Progenitor cell of endocrine pancreas (in vitro differentiated cells): ENCODE results near the gene OTUD7B. TPM values are rescaled to one million over a fixed set of nuclear protein-coding genes. Genes with fewer than 3 reads are reported as not detected.

Experiments used
- DNase-seq: peaks from one replicate; pipeline ENCODE4 v3.0.0; 2021; ENCODE audit warnings: low spot score; ENCODE audit not compliant: unreplicated experiment
- H3K27ac Mint-ChIP-seq: 2 replicates; pipeline ENCODE4 v1.8.0; 2021; ENCODE audit warnings: mild to moderate bottlenecking, moderate library complexity, mixed read lengths
- H3K27me3 Mint-ChIP-seq: 2 replicates; pipeline ENCODE4 v1.8.0; 2021; ENCODE audit warnings: mixed read lengths
- H3K36me3 Mint-ChIP-seq: 2 replicates; pipeline ENCODE4 v1.8.0; 2022; ENCODE audit warnings: mixed read lengths; ENCODE audit not compliant: insufficient read depth
- H3K4me1 Mint-ChIP-seq: 2 replicates; pipeline ENCODE4 v1.8.0; 2021; ENCODE audit warnings: low read depth, mixed read lengths
- H3K4me3 Mint-ChIP-seq: 2 replicates; pipeline ENCODE4 v1.8.0; 2021; ENCODE audit warnings: low read depth, mild to moderate bottlenecking, moderate library complexity, mixed read lengths
- H3K9me3 Mint-ChIP-seq: 2 replicates; pipeline ENCODE4 v1.8.0; 2021; ENCODE audit warnings: low read depth, mixed read lengths
- CTCF ChIP-seq: fragments of 200-600 bp; sonication (generic); IDR thresholded peaks from one replicate; pipeline ENCODE4 v1.5.0; 2021; ENCODE audit warnings: antibody characterized with exemption, mild to moderate bottlenecking; ENCODE audit not compliant: unreplicated experiment
- total RNA-seq: library from RNA; stranded (reverse); gene quantifications from 2 replicates; pipeline ENCODE4 v1.2.1, GENCODE V29; 2021

The OTUD7B gene
- total RNA-seq, 1 donor from 2014 or later, result 29.1 TPM

- Mint-ChIP-seq H3K4me1 (peaks cover 13% of the 10 kb centered on the region), H3K27me3 (peaks cover 2% of the 10 kb centered on the region), H3K9me3 (no peaks in the 10 kb centered on the region), H3K36me3 (peaks cover 26% of the 10 kb centered on the region), H3K4me3 (peak overlapping the region; percentile 91), H3K27ac (no peak overlapping the region)
- DNase-seq, result no peak
- TF ChIP-seq CTCF, result no peak
These were observed 84.8 kb downstream of the OTUD7B start for GRCh38 chr1:149925751-149926150.

GRCh38 chr1:149925345-149925744 is 85.2 kb downstream of the OTUD7B start:
- no peak for DNase-seq
- Mint-ChIP-seq H3K27me3 (no peaks in the 10 kb centered on the region), H3K27ac (no peak overlapping the region), H3K4me1 (peaks cover 13% of the 10 kb centered on the region), H3K4me3 (peak overlapping the region; percentile 91), H3K9me3 (no peaks in the 10 kb centered on the region), H3K36me3 (peaks cover 26% of the 10 kb centered on the region)
- TF ChIP-seq CTCF, result no peak

DNA sequence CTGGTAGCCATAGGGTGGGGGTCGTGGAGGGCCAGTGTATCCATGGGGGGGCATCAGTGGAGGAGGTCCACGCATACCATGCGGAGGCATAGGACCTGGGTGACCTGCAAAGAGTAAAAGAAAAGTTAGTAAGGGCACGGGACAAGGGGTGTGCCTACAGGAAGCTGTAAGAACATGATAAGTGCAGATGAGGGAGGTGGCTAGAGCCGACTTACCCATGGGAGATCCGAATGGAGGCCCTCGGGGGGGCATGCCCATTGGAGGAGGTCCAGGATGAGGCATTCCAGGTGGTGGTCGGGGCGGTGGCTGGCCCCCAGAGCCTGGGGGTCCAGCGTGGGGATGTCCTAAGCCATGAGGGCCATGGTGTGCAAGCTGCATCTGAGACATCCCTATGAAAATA is 86.9 kb downstream of the OTUD7B start:
- peaks cover 26% of the 10 kb centered on the region for H3K36me3 Mint-ChIP-seq
- no peak overlapping the region for H3K27ac Mint-ChIP-seq
- H3K9me3 Mint-ChIP-seq, result no peaks in the 10 kb centered on the region
- no peak for DNase-seq
- peaks cover under 1% of the 10 kb centered on the region for H3K27me3 Mint-ChIP-seq
- H3K4me1 Mint-ChIP-seq, result peaks cover 11% of the 10 kb centered on the region
- H3K4me3 Mint-ChIP-seq, result no peak overlapping the region
- TF ChIP-seq CTCF, result no peak

- Mint-ChIP-seq H3K4me1 (peaks cover 17% of the 10 kb centered on the region), H3K27me3 (peaks cover 9% of the 10 kb centered on the region), H3K9me3 (no peaks in the 10 kb centered on the region), H3K36me3 (peaks cover 3% of the 10 kb centered on the region), H3K4me3 (peak within 1 kb of the TSS; percentile 82), H3K27ac (peak within 1 kb of the TSS; percentile 62)
- DNase-seq, result peak; percentile 30
- TF ChIP-seq CTCF, result no peak
These were observed 92.9 kb downstream of the OTUD7B start, which contains the start of gene SV2A for GRCh38 chr1:149917571-149918144. Gene SV2A (minus strand): TSS chr1:149917844. CDS start chr1:149913840, 4,004 bp downstream.

- DNase-seq, result no peak
- peaks cover under 1% of the 10 kb centered on the region for H3K36me3 Mint-ChIP-seq
- H3K27ac Mint-ChIP-seq, result no peak overlapping the region
- H3K4me3 Mint-ChIP-seq, result peak overlapping the region; percentile 82
- H3K9me3 Mint-ChIP-seq, result no peaks in the 10 kb centered on the region
- TF ChIP-seq CTCF, result no peak
- H3K27me3 Mint-ChIP-seq, result peaks cover 9% of the 10 kb centered on the region
- peaks cover 17% of the 10 kb centered on the region for H3K4me1 Mint-ChIP-seq
These were observed 93.7 kb downstream of the OTUD7B start for GRCh38 chr1:149916898-149917252.
